ENCODE data around the gene POU4F3.

Gene POU4F3

DNA sequence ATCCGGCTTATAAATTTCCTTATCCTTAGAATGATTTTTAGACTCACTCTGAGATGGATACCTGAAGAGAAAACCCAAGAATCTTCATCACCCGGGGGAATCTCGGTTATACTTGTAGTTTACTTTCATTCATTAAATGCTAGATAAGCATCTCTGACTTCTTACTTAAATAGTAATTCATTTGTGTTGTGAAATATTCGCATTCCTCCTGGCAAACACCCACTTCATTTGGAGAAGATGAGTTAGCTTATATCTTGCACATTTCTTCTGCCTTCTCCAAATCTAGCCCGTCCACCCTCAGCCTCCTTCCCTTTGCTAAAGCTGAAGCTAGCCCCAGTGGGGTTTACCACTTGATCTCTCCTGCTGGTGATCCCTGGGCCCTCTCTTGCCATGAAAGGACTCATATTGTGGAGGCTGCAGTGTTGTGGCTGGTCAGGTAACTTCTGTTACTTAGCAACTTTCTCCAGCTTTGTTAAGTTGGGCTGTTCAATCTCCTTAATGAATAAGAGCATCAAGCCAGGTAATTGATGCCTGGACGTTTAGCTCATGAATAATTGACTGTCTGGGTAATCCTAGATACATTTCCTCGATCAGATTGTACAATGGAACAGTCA lies 11.3 kb upstream of the POU4F3 start:
- ChIA-PET POLR2A (ENCODE audit: low non-redundant PET) (no interaction called here), CTCF (interaction anchor here (0.7 to 1.5 kb wide), 2 partner anchors 8 to 69 kb away, joined by 3 to 7 read pairs; no protein-coding TSS in a partner anchor)
- no peak overlapping the region for H3K27ac ChIP-seq
- no peak for DNase-seq (ENCODE audit: low spot score)
- TF ChIP-seq, protein P1, sequence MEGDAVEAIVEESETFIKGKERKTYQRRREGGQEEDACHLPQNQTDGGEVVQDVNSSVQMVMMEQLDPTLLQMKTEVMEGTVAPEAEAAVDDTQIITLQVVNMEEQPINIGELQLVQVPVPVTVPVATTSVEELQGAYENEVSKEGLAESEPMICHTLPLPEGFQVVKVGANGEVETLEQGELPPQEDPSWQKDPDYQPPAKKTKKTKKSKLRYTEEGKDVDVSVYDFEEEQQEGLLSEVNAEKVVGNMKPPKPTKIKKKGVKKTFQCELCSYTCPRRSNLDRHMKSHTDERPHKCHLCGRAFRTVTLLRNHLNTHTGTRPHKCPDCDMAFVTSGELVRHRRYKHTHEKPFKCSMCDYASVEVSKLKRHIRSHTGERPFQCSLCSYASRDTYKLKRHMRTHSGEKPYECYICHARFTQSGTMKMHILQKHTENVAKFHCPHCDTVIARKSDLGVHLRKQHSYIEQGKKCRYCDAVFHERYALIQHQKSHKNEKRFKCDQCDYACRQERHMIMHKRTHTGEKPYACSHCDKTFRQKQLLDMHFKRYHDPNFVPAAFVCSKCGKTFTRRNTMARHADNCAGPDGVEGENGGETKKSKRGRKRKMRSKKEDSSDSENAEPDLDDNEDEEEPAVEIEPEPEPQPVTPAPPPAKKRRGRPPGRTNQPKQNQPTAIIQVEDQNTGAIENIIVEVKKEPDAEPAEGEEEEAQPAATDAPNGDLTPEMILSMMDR (conservative IDR thresholded peaks at IDR 0.05; ENCODE audit: low read depth) = no peak

DNA sequence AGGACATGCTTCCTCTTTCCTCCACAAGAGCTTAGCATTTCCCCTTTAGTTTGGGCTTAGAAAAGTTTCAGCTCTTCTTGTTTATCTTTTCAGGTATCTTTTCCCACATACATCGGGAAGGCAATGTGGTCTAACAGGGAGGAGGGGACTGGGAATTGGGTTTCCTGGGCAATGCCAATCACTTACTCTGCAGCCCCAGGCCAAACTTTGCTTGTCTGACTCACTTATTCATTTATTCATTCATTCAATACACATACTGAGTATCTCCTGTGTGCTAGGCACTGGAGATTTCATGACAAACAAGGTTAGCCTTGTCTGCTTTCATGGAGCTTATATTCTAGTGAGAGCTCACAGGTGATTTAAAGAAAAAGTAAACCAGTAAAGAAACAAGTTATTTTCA lies 10.7 kb upstream of the POU4F3 start:
- TF ChIP-seq, protein P1 (conservative IDR thresholded peaks at IDR 0.05; ENCODE audit: low read depth) = no peak
- ChIA-PET POLR2A (ENCODE audit: low non-redundant PET) (no interaction called here), CTCF (interaction anchor here (1.5 kb wide), 1 partner anchor 8 kb away, joined by 3 read pairs; no protein-coding TSS in a partner anchor)
- DNase-seq (ENCODE audit: low spot score) = no peak
- no peak overlapping the region for H3K27ac ChIP-seq

DNA sequence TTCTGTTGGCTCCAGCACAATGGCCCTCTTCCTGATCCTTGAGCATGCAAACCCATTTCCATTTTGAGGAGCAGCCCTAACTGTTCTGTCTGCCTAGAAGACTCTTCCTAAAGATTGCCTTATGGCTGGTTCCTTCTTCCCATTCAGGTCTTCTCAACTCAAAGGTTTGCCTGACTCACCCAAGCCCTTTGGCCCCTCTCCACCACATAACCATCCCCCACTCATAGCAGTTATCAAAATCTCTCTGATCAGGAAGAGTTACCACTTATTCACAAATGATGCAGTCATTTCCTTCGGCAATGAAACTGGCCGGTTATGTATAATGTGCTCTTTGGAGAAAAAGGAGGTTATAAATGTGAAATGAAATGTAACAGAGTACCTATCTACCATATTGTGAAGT lies 8.9 kb upstream of the POU4F3 start:
- ChIA-PET CTCF (interaction anchor here (0.6 kb wide), 1 partner anchor 36 kb away, joined by 3 read pairs; no protein-coding TSS in a partner anchor), POLR2A (ENCODE audit: low non-redundant PET) (no interaction called here)
- TF ChIP-seq, protein P1 (conservative IDR thresholded peaks at IDR 0.05; ENCODE audit: low read depth) = no peak
- no peak overlapping the region for H3K27ac ChIP-seq
- DNase-seq (ENCODE audit: low spot score) = no peak

DNA sequence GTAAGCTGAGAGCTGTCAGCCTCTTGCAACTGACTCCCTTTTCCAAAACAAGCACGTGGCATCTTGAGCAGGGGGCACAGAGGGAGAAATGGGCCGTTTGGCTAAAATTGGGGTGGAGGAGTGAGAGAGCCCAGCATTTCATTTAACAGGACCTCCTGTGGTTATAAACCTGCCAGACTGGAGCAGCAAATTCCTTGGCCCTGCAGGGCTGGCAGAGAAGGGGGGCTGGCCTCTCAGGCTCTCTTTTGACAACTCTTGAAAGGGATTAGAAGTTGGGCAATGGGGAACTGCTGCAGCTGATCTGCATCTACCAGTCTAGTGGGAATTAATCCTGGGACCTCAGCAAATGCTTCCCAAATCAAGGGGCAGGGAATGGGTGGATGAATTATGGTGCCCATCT lies 7.2 kb upstream of the POU4F3 start:
- ChIA-PET CTCF (interaction anchor here (0.6 kb wide), 1 partner anchor 1479 kb away, joined by 3 read pairs; no protein-coding TSS in a partner anchor), POLR2A (ENCODE audit: low non-redundant PET) (no interaction called here)
- H3K27ac ChIP-seq = no peak overlapping the region
- TF ChIP-seq, protein P1 (conservative IDR thresholded peaks at IDR 0.05; ENCODE audit: low read depth) = no peak
- DNase-seq (ENCODE audit: low spot score) = no peak

DNA sequence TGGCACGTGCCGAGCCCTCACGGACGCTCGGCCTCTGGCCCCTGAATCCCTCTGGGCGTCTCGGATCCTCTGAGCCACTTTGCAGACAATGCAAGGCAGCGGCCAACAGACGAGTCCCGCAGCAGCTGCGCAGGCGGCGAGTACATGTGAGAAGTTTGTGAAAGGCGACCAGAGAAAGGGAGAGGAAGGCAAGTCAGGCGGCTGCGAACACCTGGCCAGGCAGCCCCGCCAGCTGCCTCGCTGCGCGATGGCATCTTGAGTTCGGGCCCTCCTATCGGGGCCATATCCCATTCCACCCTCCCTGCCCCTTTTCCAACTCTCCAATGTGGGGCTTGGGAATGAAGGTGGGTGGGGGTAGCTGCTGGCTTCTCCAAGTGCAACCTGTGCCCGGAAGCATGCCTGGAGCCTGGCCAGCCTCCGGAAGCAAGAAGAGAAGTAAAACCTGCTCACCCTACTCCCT lies 4.5 kb upstream of the POU4F3 start:
- H3K27ac ChIP-seq = no peak overlapping the region
- TF ChIP-seq, protein P1 (conservative IDR thresholded peaks at IDR 0.05; ENCODE audit: low read depth) = no peak
- DNase-seq (ENCODE audit: low spot score) = no peak
- CTCF ChIA-PET = no interaction called here
- POLR2A ChIA-PET (ENCODE audit: low non-redundant PET) = no interaction called here

DNA sequence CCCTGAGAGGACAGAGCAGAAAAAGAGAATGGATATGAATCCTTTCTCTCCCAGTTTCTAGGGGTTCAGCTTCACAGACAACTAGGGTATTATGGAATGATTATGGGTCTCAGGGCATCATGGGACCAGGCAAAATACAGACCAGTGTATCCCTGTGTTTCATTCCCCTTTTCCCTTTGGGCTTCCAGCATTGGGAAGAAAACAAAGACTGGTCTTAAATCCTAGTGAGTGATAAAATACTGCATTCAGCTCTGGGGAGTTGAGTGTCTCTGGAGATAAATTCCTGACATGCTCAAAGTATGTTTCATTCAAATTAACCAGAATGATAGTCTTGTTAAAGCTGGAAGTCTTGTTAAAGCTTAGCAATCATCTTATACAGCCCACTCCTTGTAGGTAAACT lies 2.4 kb upstream of the POU4F3 start:
- TF ChIP-seq, protein P1 (conservative IDR thresholded peaks at IDR 0.05; ENCODE audit: low read depth) = no peak
- no peak for DNase-seq (ENCODE audit: low spot score)
- ChIA-PET POLR2A (ENCODE audit: low non-redundant PET) (no interaction called here), CTCF (no interaction called here)
- H3K27ac ChIP-seq = no peak overlapping the region
